H9 (cell line): ENCODE results near the gene RRBP1. TPM values are rescaled to one million over a fixed set of nuclear protein-coding genes. Genes with fewer than 3 reads are reported as not detected.

ENCODE experiments used
- DNase-seq: peaks from one replicate; pipeline ENCODE4 v3.0.0-alpha.2; 2017
- H2AFZ ChIP-seq: one replicate; pipeline ENCODE4 v1.6.1; 2013; ENCODE audit warnings: mild to moderate bottlenecking, low read length, control low read depth, moderate library complexity
- H2AK5ac ChIP-seq: 2 replicates; pipeline ENCODE4 v1.6.1; 2013; ENCODE audit warnings: low read length, control low read depth, mixed read lengths; ENCODE audit not compliant: insufficient read length
- H2BK120ac ChIP-seq: one replicate; pipeline ENCODE4 v1.6.1; 2013; ENCODE audit warnings: low read depth, mild to moderate bottlenecking, low read length, control low read depth, inconsistent platforms; ENCODE audit not compliant: poor library complexity, severe bottlenecking
- H2BK12ac ChIP-seq: 2 replicates; pipeline ENCODE4 v1.6.1; 2013; ENCODE audit warnings: low read length, control low read depth, mixed read lengths, low read depth; ENCODE audit not compliant: insufficient read length
- H2BK15ac ChIP-seq: 2 replicates; pipeline ENCODE4 v1.6.1; 2013; ENCODE audit warnings: low read depth, low read length, control low read depth
- H2BK20ac ChIP-seq: one replicate; pipeline ENCODE4 v1.6.1; 2013; ENCODE audit warnings: low read depth, mild to moderate bottlenecking, low read length, control low read depth, inconsistent platforms; ENCODE audit not compliant: poor library complexity, severe bottlenecking
- H2BK5ac ChIP-seq: 2 replicates; pipeline ENCODE4 v1.6.1; 2013; ENCODE audit warnings: low read length, control low read depth, mixed read lengths; ENCODE audit not compliant: insufficient read length
- H3K14ac ChIP-seq: 2 replicates; pipeline ENCODE4 v1.6.1; 2013; ENCODE audit warnings: low read length, control low read depth; ENCODE audit not compliant: insufficient read depth
- H3K18ac ChIP-seq: 2 replicates; pipeline ENCODE4 v1.6.1; 2013; ENCODE audit warnings: low read depth, mild to moderate bottlenecking, mixed read lengths, low read length, control low read depth; ENCODE audit not compliant: insufficient read length
- H3K23ac ChIP-seq: 2 replicates; pipeline ENCODE4 v1.6.1; 2013; ENCODE audit warnings: low read length, control low read depth, mixed read lengths, low read depth; ENCODE audit not compliant: insufficient read length
- H3K23me2 ChIP-seq: 2 replicates; pipeline ENCODE4 v1.6.1; 2013; ENCODE audit warnings: low read depth, mild to moderate bottlenecking, mixed read lengths, low read length, control low read depth; ENCODE audit not compliant: insufficient read length, poor library complexity, severe bottlenecking
- H3K27ac ChIP-seq: 2 replicates; pipeline ENCODE4 v1.5.1; 2013; ENCODE audit warnings: low read length, control low read depth, mixed read lengths, low read depth; ENCODE audit not compliant: insufficient read length
- H3K27me3 ChIP-seq: 2 replicates; pipeline ENCODE4 v1.6.1; 2013; ENCODE audit warnings: low read length, control low read depth, inconsistent platforms; ENCODE audit not compliant: insufficient read depth
- H3K4ac ChIP-seq: 2 replicates; pipeline ENCODE4 v1.6.1; 2013; ENCODE audit warnings: low read depth, mild to moderate bottlenecking, control low read depth, inconsistent platforms, low read length, moderate library complexity
- H3K4me1 ChIP-seq: 2 replicates; pipeline ENCODE4 v1.6.1; 2013; ENCODE audit warnings: low read length, control low read depth, inconsistent platforms; ENCODE audit not compliant: insufficient read depth
- H3K4me2 ChIP-seq: 2 replicates; pipeline ENCODE4 v1.6.1; 2013; ENCODE audit warnings: low read length, control low read depth, mixed read lengths; ENCODE audit not compliant: insufficient read length, insufficient read depth
- H3K56ac ChIP-seq: 2 replicates; pipeline ENCODE4 v1.6.1; 2013; ENCODE audit warnings: low read depth, mild to moderate bottlenecking, mixed read lengths, low read length, control low read depth; ENCODE audit not compliant: insufficient read length
- H3K79me1 ChIP-seq: 2 replicates; pipeline ENCODE4 v1.6.1; 2013; ENCODE audit warnings: low read depth, mild to moderate bottlenecking, moderate library complexity, low read length, control low read depth, inconsistent platforms; ENCODE audit not compliant: insufficient read depth, poor library complexity, severe bottlenecking
- H3K79me2 ChIP-seq: 2 replicates; pipeline ENCODE4 v1.6.1; 2013; ENCODE audit warnings: low read length, control low read depth, inconsistent platforms; ENCODE audit not compliant: insufficient read depth
- H3K9ac ChIP-seq: 2 replicates; pipeline ENCODE4 v1.6.1; 2013; ENCODE audit warnings: low read length, control low read depth, mixed read lengths; ENCODE audit not compliant: insufficient read length; ENCODE audit errors: extremely low read depth
- H3K9me3 ChIP-seq: one replicate; pipeline ENCODE4 v1.6.1; 2013; ENCODE audit warnings: low read depth, low read length, inconsistent platforms; ENCODE audit not compliant: control insufficient read depth
- H3T11ph ChIP-seq: one replicate; pipeline ENCODE4 v1.6.1; 2013; ENCODE audit warnings: mild to moderate bottlenecking, low read length, control low read depth, inconsistent platforms
- H4K20me1 ChIP-seq: one replicate; pipeline ENCODE4 v1.6.1; 2013; ENCODE audit not compliant: control insufficient read depth, insufficient read length, insufficient read depth
- H4K5ac ChIP-seq: 2 replicates; pipeline ENCODE4 v1.6.1; 2013; ENCODE audit warnings: low read depth, mild to moderate bottlenecking, mixed read lengths, low read length, control low read depth; ENCODE audit not compliant: insufficient read length
- H4K8ac ChIP-seq: replicated peaks from 2 replicates; pipeline ENCODE4 v1.6.1; 2013; ENCODE audit warnings: low read length, control low read depth, mixed read lengths, low read depth; ENCODE audit not compliant: insufficient read length
- H4K91ac ChIP-seq: 2 replicates; pipeline ENCODE4 v1.6.1; 2013; ENCODE audit warnings: low read depth, mild to moderate bottlenecking, moderate library complexity, mixed read lengths, low read length, control low read depth; ENCODE audit not compliant: insufficient read length
- H3K27ac Mint-ChIP-seq, 3 experiments: 2 replicates in 2 of 3; 3 replicates in 1 of 3; pipeline ENCODE4 v1.8.0; 2020 to 2021; ENCODE audit warnings: mixed read lengths in 3 of 3, mild to moderate bottlenecking in 1 of 3, moderate library complexity in 1 of 3
- H3K27me3 Mint-ChIP-seq: 2 replicates; pipeline ENCODE4 v1.8.0; 2021; ENCODE audit warnings: low read depth, mild to moderate bottlenecking, moderate library complexity, mixed read lengths
- H3K36me3 Mint-ChIP-seq, 3 experiments: 2 replicates in 2 of 3; 3 replicates in 1 of 3; pipeline ENCODE4 v1.8.0; 2020 to 2021; ENCODE audit warnings: low read depth in 3 of 3, mixed read lengths in 3 of 3; ENCODE audit not compliant: insufficient read depth in 1 of 3
- H3K4me1 Mint-ChIP-seq, 2 experiments: 2 replicates each; pipeline ENCODE4 v1.8.0; 2020; ENCODE audit warnings: mixed read lengths in 2 of 2
- H3K4me3 Mint-ChIP-seq, 2 experiments: 2 replicates in 1 of 2; 3 replicates in 1 of 2; pipeline ENCODE4 v1.8.0; 2020 to 2021; ENCODE audit warnings: mild to moderate bottlenecking in 2 of 2, mixed read lengths in 2 of 2, moderate library complexity in 1 of 2
- H3K9me3 Mint-ChIP-seq, 2 experiments: 2 replicates in 1 of 2; 3 replicates in 1 of 2; pipeline ENCODE4 v1.8.0; 2020; ENCODE audit warnings: mild to moderate bottlenecking in 2 of 2, mixed read lengths in 2 of 2, moderate library complexity in 1 of 2
- WGBS: extraction: QIAGEN DNeasy Blood & Tissue Kit; methylation state at CpG from one replicate; pipeline ENCODE4 v1.1.7; 2013; ENCODE audit warnings: missing lambda C conversion rate, low lambda C conversion rate, mixed read lengths; ENCODE audit not compliant: insufficient read length; ENCODE audit errors: extremely low coverage; 5-methylcytosine and 5-hydroxymethylcytosine counted together
- total RNA-seq: library from RNA; stranded (reverse); gene quantifications from 2 replicates; pipeline ENCODE4 v1.2.1, GENCODE V29; 2021
- TF ChIP-seq, protein P1 (sequence below): fragments of 200-600 bp; sonication (generic); conservative IDR thresholded peaks from 3 replicates; pipeline ENCODE4 v1.8.0; 2021; ENCODE audit warnings: antibody characterized with exemption, mild to moderate bottlenecking

The RRBP1 gene
- total RNA-seq, 1 experiment from 2014 or later, result 97.8 TPM

DNA sequence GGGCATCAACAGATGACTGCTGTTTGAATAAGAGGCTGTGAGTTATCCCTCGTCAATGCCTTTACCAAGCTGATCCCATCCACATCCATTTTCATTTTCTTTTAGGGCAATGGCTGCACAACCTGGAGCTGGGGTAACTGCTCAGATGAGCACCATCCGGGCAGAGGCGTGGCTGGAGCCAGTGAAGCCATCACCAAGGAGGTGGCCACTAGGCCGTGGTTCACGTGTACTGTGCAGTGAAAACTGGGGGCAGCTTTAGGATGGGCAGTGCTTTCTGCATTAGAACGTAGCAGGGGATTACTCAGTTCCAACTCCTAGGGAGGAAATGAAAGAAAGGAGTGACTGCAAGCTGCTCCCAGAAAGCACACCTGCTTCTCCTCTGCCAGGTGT is 51.2 kb downstream of the RRBP1 start:
- H3K56ac ChIP-seq, result no peak overlapping the region
- no peak overlapping the region for H2AFZ ChIP-seq
- no peak overlapping the region for H3K14ac ChIP-seq
- no peak overlapping the region for H3K18ac ChIP-seq
- no peak overlapping the region for H4K8ac ChIP-seq
- H3K79me1 ChIP-seq, result no peaks in the 10 kb centered on the region
- H2BK20ac ChIP-seq, result no peak overlapping the region
- DNase-seq, result no peak
- H3K9me3 Mint-ChIP-seq, result no peaks in the 10 kb centered on the region
- H2AK5ac ChIP-seq, result no peak overlapping the region
- H3K4me1 Mint-ChIP-seq, result 0 out of 4 replicates have a peak, but pooled peaks cover 0 to 1% of the 10 kb centered on the region in 2 experiments
- H2BK5ac ChIP-seq, result no peak overlapping the region
- H4K5ac ChIP-seq, result no peak overlapping the region
- TF ChIP-seq, protein P1, sequence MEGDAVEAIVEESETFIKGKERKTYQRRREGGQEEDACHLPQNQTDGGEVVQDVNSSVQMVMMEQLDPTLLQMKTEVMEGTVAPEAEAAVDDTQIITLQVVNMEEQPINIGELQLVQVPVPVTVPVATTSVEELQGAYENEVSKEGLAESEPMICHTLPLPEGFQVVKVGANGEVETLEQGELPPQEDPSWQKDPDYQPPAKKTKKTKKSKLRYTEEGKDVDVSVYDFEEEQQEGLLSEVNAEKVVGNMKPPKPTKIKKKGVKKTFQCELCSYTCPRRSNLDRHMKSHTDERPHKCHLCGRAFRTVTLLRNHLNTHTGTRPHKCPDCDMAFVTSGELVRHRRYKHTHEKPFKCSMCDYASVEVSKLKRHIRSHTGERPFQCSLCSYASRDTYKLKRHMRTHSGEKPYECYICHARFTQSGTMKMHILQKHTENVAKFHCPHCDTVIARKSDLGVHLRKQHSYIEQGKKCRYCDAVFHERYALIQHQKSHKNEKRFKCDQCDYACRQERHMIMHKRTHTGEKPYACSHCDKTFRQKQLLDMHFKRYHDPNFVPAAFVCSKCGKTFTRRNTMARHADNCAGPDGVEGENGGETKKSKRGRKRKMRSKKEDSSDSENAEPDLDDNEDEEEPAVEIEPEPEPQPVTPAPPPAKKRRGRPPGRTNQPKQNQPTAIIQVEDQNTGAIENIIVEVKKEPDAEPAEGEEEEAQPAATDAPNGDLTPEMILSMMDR, result no peak
- no peak overlapping the region for H3T11ph ChIP-seq
- H3K27ac ChIP-seq, result no peak overlapping the region
- no peak overlapping the region for H2BK12ac ChIP-seq
- 0 out of 7 replicates have a peak overlapping the region, but pooled peaks of 1 of the 3 experiments have one; percentile 65 for H3K27ac Mint-ChIP-seq
- H3K36me3 Mint-ChIP-seq, result peaks cover 31 to 74% (median 68%) of the 10 kb centered on the region in 3 experiments
- no peak overlapping the region for H3K9ac ChIP-seq
- H3K4ac ChIP-seq, result no peak overlapping the region
- no peak overlapping the region for H3K23ac ChIP-seq
- H2BK120ac ChIP-seq, result no peak overlapping the region
- no peaks in the 10 kb centered on the region for H3K27me3 Mint-ChIP-seq
- H3K27me3 ChIP-seq, result no peaks in the 10 kb centered on the region
- H3K9me3 ChIP-seq, result no peaks in the 10 kb centered on the region
- no peak overlapping the region for H2BK15ac ChIP-seq
- H4K91ac ChIP-seq, result no peak overlapping the region
- H3K79me2 ChIP-seq, result no peaks in the 10 kb centered on the region
- no peaks in the 10 kb centered on the region for H3K23me2 ChIP-seq
- H4K20me1 ChIP-seq, result no peaks in the 10 kb centered on the region
- WGBS, result no CpG with 5 or more reads among the region's 6 CpGs
- H3K4me2 ChIP-seq, result no peak overlapping the region
- H3K4me3 Mint-ChIP-seq, result no peak overlapping the region
- no peaks in the 10 kb centered on the region for H3K4me1 ChIP-seq
